HEK293 (cell line): Measurements from ENCODE around the gene PDSS2.

ENCODE experiments used
- ATF2 ChIP-seq: fragments of 450-650 bp; formaldehyde crosslinking; IDR thresholded peaks from 2 replicates; pipeline ENCODE4 v1.5.1; 2016; ENCODE audit warnings: missing biosample characterization, missing genetic modification characterization, low read depth
- CTCF ChIP-seq: fragments of 450-650 bp; formaldehyde crosslinking; IDR thresholded peaks from 2 replicates; pipeline ENCODE4 v1.5.1; 2016; ENCODE audit warnings: missing biosample characterization, missing genetic modification characterization
- ELK4 ChIP-seq: IDR thresholded peaks from 2 replicates; pipeline ENCODE4 v1.6.1; 2011; ENCODE audit warnings: mild to moderate bottlenecking, low read depth, low read length, borderline replicate concordance
- KLF9 ChIP-seq: fragments of 450-650 bp; formaldehyde crosslinking; IDR thresholded peaks from 2 replicates; pipeline ENCODE4 v1.5.1; 2016; ENCODE audit warnings: missing biosample characterization, missing genetic modification characterization, low read depth
- REST ChIP-seq: fragments of 450-650 bp; formaldehyde crosslinking; IDR thresholded peaks from 2 replicates; pipeline ENCODE4 v1.5.1; 2016; ENCODE audit warnings: missing biosample characterization, missing genetic modification characterization
- TCF7L2 ChIP-seq: IDR thresholded peaks from 2 replicates; pipeline ENCODE4 v1.6.1; 2011; ENCODE audit warnings: low read depth, mild to moderate bottlenecking, inconsistent platforms, low read length, moderate library complexity, borderline replicate concordance
- WT1 ChIP-seq: fragments of 450-650 bp; formaldehyde crosslinking; IDR thresholded peaks from 2 replicates; pipeline ENCODE4 v1.5.1; 2016; ENCODE audit warnings: missing biosample characterization, missing genetic modification characterization
- ZNF10 ChIP-seq: fragments of 450-650 bp; formaldehyde crosslinking; IDR thresholded peaks from 2 replicates; pipeline ENCODE4 v1.5.1; 2017; ENCODE audit warnings: missing biosample characterization, missing genetic modification characterization
- ZNF157 ChIP-seq: fragments of 450-650 bp; formaldehyde crosslinking; IDR thresholded peaks from 2 replicates; pipeline ENCODE4 v1.5.1; 2016; ENCODE audit warnings: missing biosample characterization, missing genetic modification characterization
- ZNF274 ChIP-seq, 2 experiments: fragments of 200-500 bp in 1 of 2; fragments of 450-650 bp in 1 of 2; sonication (Bioruptor generic) in 1 of 2; formaldehyde crosslinking in 1 of 2; IDR thresholded peaks; 2 replicates each; pipeline versions ENCODE4 v1.5.1 to v1.6.1; 2014 to 2016; ENCODE audit warnings: borderline replicate concordance in 1 of 2, inconsistent platforms in 1 of 2, low read length in 1 of 2, missing biosample characterization in 1 of 2, missing genetic modification characterization in 1 of 2
- ZNF280D ChIP-seq: fragments of 450-650 bp; formaldehyde crosslinking; IDR thresholded peaks from 2 replicates; pipeline ENCODE4 v1.5.1; 2016; ENCODE audit warnings: missing biosample characterization, missing genetic modification characterization
- ZNF391 ChIP-seq: fragments of 450-650 bp; formaldehyde crosslinking; IDR thresholded peaks from 2 replicates; pipeline ENCODE4 v1.5.1; 2016; ENCODE audit warnings: low read depth, missing biosample characterization, missing genetic modification characterization, borderline replicate concordance
- TF ChIP-seq, protein P1 (sequence below): fragments of 450-650 bp; formaldehyde crosslinking; IDR thresholded peaks from 2 replicates; pipeline ENCODE4 v1.5.1; 2016; ENCODE audit warnings: missing biosample characterization, missing genetic modification characterization, low read depth

DNA sequence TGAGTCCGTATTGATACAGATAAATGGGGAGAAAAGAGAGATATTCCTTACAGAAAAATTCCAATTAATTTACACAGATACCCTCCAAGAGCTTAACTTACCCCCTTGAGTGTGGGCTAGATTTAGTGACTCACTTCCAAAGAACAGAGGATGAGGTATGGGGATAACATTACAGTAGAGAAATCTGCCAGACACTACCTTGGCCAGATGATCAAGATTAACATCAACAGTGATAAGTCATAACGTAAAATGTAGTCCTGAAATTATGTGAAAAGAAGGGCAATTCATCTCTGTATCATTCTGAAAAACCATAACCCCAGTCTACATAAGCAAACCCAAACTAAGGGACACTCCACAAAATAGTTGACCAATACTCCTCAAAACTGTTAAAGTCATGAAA lies 69.3 kb downstream of the PDSS2 start:
- TF ChIP-seq ATF2 (no peak), KLF9 (no peak), CTCF (no peak), ZNF157 (tag by site-specific recombination) (no peak), ELK4 (no peak), ZNF391 (no peak), REST (tag by site-specific recombination) (no peak), WT1 (tag by site-specific recombination) (no peak), TCF7L2 (no peak), ZNF10 (tag by site-specific recombination) (no peak), ZNF280D (tag by site-specific recombination) (no peak), ZNF274 (IDR thresholded peaks at IDR 0.05; ENCODE audit: low read length) (no peak), ZNF274 (tag by site-specific recombination; IDR thresholded peaks at IDR 0.05; ENCODE audit: borderline replicate concordance) (no peak)
- TF ChIP-seq, protein P1, sequence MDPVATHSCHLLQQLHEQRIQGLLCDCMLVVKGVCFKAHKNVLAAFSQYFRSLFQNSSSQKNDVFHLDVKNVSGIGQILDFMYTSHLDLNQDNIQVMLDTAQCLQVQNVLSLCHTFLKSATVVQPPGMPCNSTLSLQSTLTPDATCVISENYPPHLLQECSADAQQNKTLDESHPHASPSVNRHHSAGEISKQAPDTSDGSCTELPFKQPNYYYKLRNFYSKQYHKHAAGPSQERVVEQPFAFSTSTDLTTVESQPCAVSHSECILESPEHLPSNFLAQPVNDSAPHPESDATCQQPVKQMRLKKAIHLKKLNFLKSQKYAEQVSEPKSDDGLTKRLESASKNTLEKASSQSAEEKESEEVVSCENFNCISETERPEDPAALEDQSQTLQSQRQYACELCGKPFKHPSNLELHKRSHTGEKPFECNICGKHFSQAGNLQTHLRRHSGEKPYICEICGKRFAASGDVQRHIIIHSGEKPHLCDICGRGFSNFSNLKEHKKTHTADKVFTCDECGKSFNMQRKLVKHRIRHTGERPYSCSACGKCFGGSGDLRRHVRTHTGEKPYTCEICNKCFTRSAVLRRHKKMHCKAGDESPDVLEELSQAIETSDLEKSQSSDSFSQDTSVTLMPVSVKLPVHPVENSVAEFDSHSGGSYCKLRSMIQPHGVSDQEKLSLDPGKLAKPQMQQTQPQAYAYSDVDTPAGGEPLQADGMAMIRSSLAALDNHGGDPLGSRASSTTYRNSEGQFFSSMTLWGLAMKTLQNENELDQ (tag by site-specific recombination) = no peak
